H9 (cell line): ENCODE data around the gene ATF2. TPM values are rescaled to one million over a fixed set of nuclear protein-coding genes. Genes with fewer than 3 reads are reported as not detected.

Source experiments
- DNase-seq: peaks from one replicate; pipeline ENCODE4 v3.0.0-alpha.2; 2017
- H2AFZ ChIP-seq: one replicate; pipeline ENCODE4 v1.6.1; 2013; ENCODE audit warnings: mild to moderate bottlenecking, low read length, control low read depth, moderate library complexity
- H2AK5ac ChIP-seq: 2 replicates; pipeline ENCODE4 v1.6.1; 2013; ENCODE audit warnings: low read length, control low read depth, mixed read lengths; ENCODE audit not compliant: insufficient read length
- H2BK120ac ChIP-seq: one replicate; pipeline ENCODE4 v1.6.1; 2013; ENCODE audit warnings: low read depth, mild to moderate bottlenecking, low read length, control low read depth, inconsistent platforms; ENCODE audit not compliant: poor library complexity, severe bottlenecking
- H2BK12ac ChIP-seq: 2 replicates; pipeline ENCODE4 v1.6.1; 2013; ENCODE audit warnings: low read length, control low read depth, mixed read lengths, low read depth; ENCODE audit not compliant: insufficient read length
- H2BK15ac ChIP-seq: 2 replicates; pipeline ENCODE4 v1.6.1; 2013; ENCODE audit warnings: low read depth, low read length, control low read depth
- H2BK20ac ChIP-seq: one replicate; pipeline ENCODE4 v1.6.1; 2013; ENCODE audit warnings: low read depth, mild to moderate bottlenecking, low read length, control low read depth, inconsistent platforms; ENCODE audit not compliant: poor library complexity, severe bottlenecking
- H2BK5ac ChIP-seq: 2 replicates; pipeline ENCODE4 v1.6.1; 2013; ENCODE audit warnings: low read length, control low read depth, mixed read lengths; ENCODE audit not compliant: insufficient read length
- H3K14ac ChIP-seq: 2 replicates; pipeline ENCODE4 v1.6.1; 2013; ENCODE audit warnings: low read length, control low read depth; ENCODE audit not compliant: insufficient read depth
- H3K18ac ChIP-seq: 2 replicates; pipeline ENCODE4 v1.6.1; 2013; ENCODE audit warnings: low read depth, mild to moderate bottlenecking, mixed read lengths, low read length, control low read depth; ENCODE audit not compliant: insufficient read length
- H3K23ac ChIP-seq: 2 replicates; pipeline ENCODE4 v1.6.1; 2013; ENCODE audit warnings: low read length, control low read depth, mixed read lengths, low read depth; ENCODE audit not compliant: insufficient read length
- H3K23me2 ChIP-seq: 2 replicates; pipeline ENCODE4 v1.6.1; 2013; ENCODE audit warnings: low read depth, mild to moderate bottlenecking, mixed read lengths, low read length, control low read depth; ENCODE audit not compliant: insufficient read length, poor library complexity, severe bottlenecking
- H3K27ac ChIP-seq: 2 replicates; pipeline ENCODE4 v1.5.1; 2013; ENCODE audit warnings: low read length, control low read depth, mixed read lengths, low read depth; ENCODE audit not compliant: insufficient read length
- H3K27me3 ChIP-seq: 2 replicates; pipeline ENCODE4 v1.6.1; 2013; ENCODE audit warnings: low read length, control low read depth, inconsistent platforms; ENCODE audit not compliant: insufficient read depth
- H3K4ac ChIP-seq: 2 replicates; pipeline ENCODE4 v1.6.1; 2013; ENCODE audit warnings: low read depth, mild to moderate bottlenecking, control low read depth, inconsistent platforms, low read length, moderate library complexity
- H3K4me1 ChIP-seq: 2 replicates; pipeline ENCODE4 v1.6.1; 2013; ENCODE audit warnings: low read length, control low read depth, inconsistent platforms; ENCODE audit not compliant: insufficient read depth
- H3K4me2 ChIP-seq: 2 replicates; pipeline ENCODE4 v1.6.1; 2013; ENCODE audit warnings: low read length, control low read depth, mixed read lengths; ENCODE audit not compliant: insufficient read length, insufficient read depth
- H3K56ac ChIP-seq: 2 replicates; pipeline ENCODE4 v1.6.1; 2013; ENCODE audit warnings: low read depth, mild to moderate bottlenecking, mixed read lengths, low read length, control low read depth; ENCODE audit not compliant: insufficient read length
- H3K79me1 ChIP-seq: 2 replicates; pipeline ENCODE4 v1.6.1; 2013; ENCODE audit warnings: low read depth, mild to moderate bottlenecking, moderate library complexity, low read length, control low read depth, inconsistent platforms; ENCODE audit not compliant: insufficient read depth, poor library complexity, severe bottlenecking
- H3K79me2 ChIP-seq: 2 replicates; pipeline ENCODE4 v1.6.1; 2013; ENCODE audit warnings: low read length, control low read depth, inconsistent platforms; ENCODE audit not compliant: insufficient read depth
- H3K9ac ChIP-seq: 2 replicates; pipeline ENCODE4 v1.6.1; 2013; ENCODE audit warnings: low read length, control low read depth, mixed read lengths; ENCODE audit not compliant: insufficient read length; ENCODE audit errors: extremely low read depth
- H3K9me3 ChIP-seq: one replicate; pipeline ENCODE4 v1.6.1; 2013; ENCODE audit warnings: low read depth, low read length, inconsistent platforms; ENCODE audit not compliant: control insufficient read depth
- H3T11ph ChIP-seq: one replicate; pipeline ENCODE4 v1.6.1; 2013; ENCODE audit warnings: mild to moderate bottlenecking, low read length, control low read depth, inconsistent platforms
- H4K20me1 ChIP-seq: one replicate; pipeline ENCODE4 v1.6.1; 2013; ENCODE audit not compliant: control insufficient read depth, insufficient read length, insufficient read depth
- H4K5ac ChIP-seq: 2 replicates; pipeline ENCODE4 v1.6.1; 2013; ENCODE audit warnings: low read depth, mild to moderate bottlenecking, mixed read lengths, low read length, control low read depth; ENCODE audit not compliant: insufficient read length
- H4K8ac ChIP-seq: replicated peaks from 2 replicates; pipeline ENCODE4 v1.6.1; 2013; ENCODE audit warnings: low read length, control low read depth, mixed read lengths, low read depth; ENCODE audit not compliant: insufficient read length
- H4K91ac ChIP-seq: 2 replicates; pipeline ENCODE4 v1.6.1; 2013; ENCODE audit warnings: low read depth, mild to moderate bottlenecking, moderate library complexity, mixed read lengths, low read length, control low read depth; ENCODE audit not compliant: insufficient read length
- H3K27ac Mint-ChIP-seq, 3 experiments: 2 replicates in 2 of 3; 3 replicates in 1 of 3; pipeline ENCODE4 v1.8.0; 2020 to 2021; ENCODE audit warnings: mixed read lengths in 3 of 3, mild to moderate bottlenecking in 1 of 3, moderate library complexity in 1 of 3
- H3K27me3 Mint-ChIP-seq: 2 replicates; pipeline ENCODE4 v1.8.0; 2021; ENCODE audit warnings: low read depth, mild to moderate bottlenecking, moderate library complexity, mixed read lengths
- H3K36me3 Mint-ChIP-seq, 3 experiments: 2 replicates in 2 of 3; 3 replicates in 1 of 3; pipeline ENCODE4 v1.8.0; 2020 to 2021; ENCODE audit warnings: low read depth in 3 of 3, mixed read lengths in 3 of 3; ENCODE audit not compliant: insufficient read depth in 1 of 3
- H3K4me1 Mint-ChIP-seq, 2 experiments: 2 replicates each; pipeline ENCODE4 v1.8.0; 2020; ENCODE audit warnings: mixed read lengths in 2 of 2
- H3K4me3 Mint-ChIP-seq, 2 experiments: 2 replicates in 1 of 2; 3 replicates in 1 of 2; pipeline ENCODE4 v1.8.0; 2020 to 2021; ENCODE audit warnings: mild to moderate bottlenecking in 2 of 2, mixed read lengths in 2 of 2, moderate library complexity in 1 of 2
- H3K9me3 Mint-ChIP-seq, 2 experiments: 2 replicates in 1 of 2; 3 replicates in 1 of 2; pipeline ENCODE4 v1.8.0; 2020; ENCODE audit warnings: mild to moderate bottlenecking in 2 of 2, mixed read lengths in 2 of 2, moderate library complexity in 1 of 2
- CTCF ChIP-seq: fragments of 200-600 bp; sonication (generic); conservative IDR thresholded peaks from 3 replicates; pipeline ENCODE4 v1.8.0; 2021; ENCODE audit warnings: antibody characterized with exemption, mild to moderate bottlenecking
- WGBS: extraction: QIAGEN DNeasy Blood & Tissue Kit; methylation state at CpG from one replicate; pipeline ENCODE4 v1.1.7; 2013; ENCODE audit warnings: missing lambda C conversion rate, low lambda C conversion rate, mixed read lengths; ENCODE audit not compliant: insufficient read length; ENCODE audit errors: extremely low coverage; 5-methylcytosine and 5-hydroxymethylcytosine counted together
- total RNA-seq: library from RNA; stranded (reverse); gene quantifications from 2 replicates; pipeline ENCODE4 v1.2.1, GENCODE V29; 2021

Gene ATF2
- total RNA-seq, 1 experiment from 2014 or later = 40.9 TPM

- Histone ChIP-seq H3K27me3 (no peaks in the 10 kb centered on the region), H3K18ac (no peak overlapping the region), H3K56ac (no peak overlapping the region), H4K91ac (no peak overlapping the region), H2AK5ac (no peak overlapping the region), H3K9me3 (no peaks in the 10 kb centered on the region), H4K8ac (no peak overlapping the region), H3K23me2 (no peaks in the 10 kb centered on the region), H4K20me1 (no peaks in the 10 kb centered on the region), H3K4ac (no peak overlapping the region), H2BK5ac (no peak overlapping the region), H3K9ac (no peak overlapping the region), H3K23ac (no peak overlapping the region), H2BK20ac (no peak overlapping the region), H2BK15ac (no peak overlapping the region), H4K5ac (no peak overlapping the region), H3K4me2 (no peak overlapping the region), H3K27ac (no peak overlapping the region), H3K79me2 (peaks cover 40% of the 10 kb centered on the region; the same call in 1 of the 2 replicates), H3K4me1 (no peaks in the 10 kb centered on the region), H2BK12ac (no peak overlapping the region), H3T11ph (no peak overlapping the region), H3K14ac (no peak overlapping the region), H3K79me1 (peaks cover 8% of the 10 kb centered on the region), H2BK120ac (no peak overlapping the region), H2AFZ (no peak overlapping the region)
- Mint-ChIP-seq H3K4me1 (peaks cover 13 to 24% of the 10 kb centered on the region in 2 experiments), H3K9me3 (no peaks in the 10 kb centered on the region; a peak in 1 of 5 replicates), H3K27ac (no peak overlapping the region), H3K36me3 (peaks cover 3 to 11% (median 6%) of the 10 kb centered on the region in 3 experiments), H3K27me3 (no peaks in the 10 kb centered on the region), H3K4me3 (no peak overlapping the region)
- TF ChIP-seq CTCF = no peak
- no CpG with 5 or more reads among the region's 8 CpGs for WGBS
- no peak for DNase-seq
These were observed 3.8 kb downstream of the ATF2 start for GRCh38 chr2:175164235-175164634.
